Activated CD8-positive, alpha-beta T cell treated with anti-CD3 and anti-CD28 coated beads, Interleukin-2, amount 10 ng/mL, durations not matched to agents 7 days and 5 days (primary cell): Measurements from ENCODE around the gene PHLDB1. TPM values are rescaled to one million over a fixed set of nuclear protein-coding genes. Genes with fewer than 3 reads are reported as not detected.

Experiments
- microRNA-seq: library from miRNA; unstranded; fragments of <30 nt; microRNA quantifications from one replicate; pipeline ENCODE4 v1.2.0, GENCODE V29; 2022
- total RNA-seq, 2 experiments: library from RNA; stranded (reverse); gene quantifications; one replicate each; pipeline ENCODE4 v1.2.3, GENCODE V29; 2021

PHLDB1 gene
- total RNA-seq, 2 experiments from 2014 or later = 0.63 to 0.76 TPM

Small RNA genes within 50 kb of the gene (microRNA-seq; reads per million reads assigned to microRNA genes)
- gene MIR6716 = not detected

Other genes starting within 250 kb of the PHLDB1 start
- gene UBE4A, start 248.0 kb upstream of the PHLDB1 start, total RNA-seq = 10 to 100 TPM; 38.5 to 39.8 TPM
- gene ATP5MG, start 206.0 kb upstream of the PHLDB1 start, total RNA-seq = 100 to 1,000 TPM; 275 to 298 TPM
- 10 to 100 TPM; 83.1 to 86.7 TPM for gene KMT2A, start 171.1 kb upstream of the PHLDB1 start, total RNA-seq
- under 1 TPM; 0.37 to 0.99 TPM for gene TTC36, start 80.1 kb upstream of the PHLDB1 start, total RNA-seq
- gene TMEM25, start 76.4 kb upstream of the PHLDB1 start, total RNA-seq = 1 to 10 TPM; 6.1 to 8.9 TPM
- 10 to 100 TPM; 12.0 to 12.3 TPM for gene IFT46, start 41.7 kb upstream of the PHLDB1 start, total RNA-seq
- 100 to 1,000 TPM; 106 to 109 TPM for gene ARCN1, start 35.2 kb upstream of the PHLDB1 start, total RNA-seq
- not detected for gene TREH, start 72.0 kb downstream of the PHLDB1 start, total RNA-seq
- 100 to 1,000 TPM; 143 to 152 TPM for gene DDX6, start 183.5 kb downstream of the PHLDB1 start, total RNA-seq